NAMALWA (cell line): ENCODE results near the gene SERPINI2.

Source experiments
- DNase-seq: peaks from one replicate; pipeline ENCODE4 v3.0.0-alpha.2; 2015; ENCODE audit warnings: low spot score

SERPINI2 gene, protein sequence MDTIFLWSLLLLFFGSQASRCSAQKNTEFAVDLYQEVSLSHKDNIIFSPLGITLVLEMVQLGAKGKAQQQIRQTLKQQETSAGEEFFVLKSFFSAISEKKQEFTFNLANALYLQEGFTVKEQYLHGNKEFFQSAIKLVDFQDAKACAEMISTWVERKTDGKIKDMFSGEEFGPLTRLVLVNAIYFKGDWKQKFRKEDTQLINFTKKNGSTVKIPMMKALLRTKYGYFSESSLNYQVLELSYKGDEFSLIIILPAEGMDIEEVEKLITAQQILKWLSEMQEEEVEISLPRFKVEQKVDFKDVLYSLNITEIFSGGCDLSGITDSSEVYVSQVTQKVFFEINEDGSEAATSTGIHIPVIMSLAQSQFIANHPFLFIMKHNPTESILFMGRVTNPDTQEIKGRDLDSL

DNA sequence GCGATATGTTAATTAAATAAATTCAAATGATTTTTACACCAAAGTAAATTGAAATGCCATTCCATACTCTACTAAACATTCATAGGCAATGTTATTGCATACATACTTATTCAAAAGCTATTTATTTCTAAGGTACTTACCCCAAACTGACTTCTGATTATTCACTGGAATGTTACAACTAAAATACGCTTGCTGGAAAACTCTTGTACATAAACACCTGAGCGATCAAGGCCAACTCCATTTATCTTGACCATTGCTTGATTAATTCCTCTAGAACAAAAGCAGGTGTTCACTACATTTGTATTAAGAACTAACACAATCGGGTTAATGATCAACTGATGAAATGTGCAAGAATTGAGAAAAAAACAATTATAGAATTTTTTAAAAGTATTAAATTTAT lies at the start of gene SERPINI2:
Gene SERPINI2, minus strand, starts transcription at position 180 of the 400 bp plus-strand sequence. CDS start 2,208 bp downstream, outside the sequence.
- no peak for DNase-seq

DNA sequence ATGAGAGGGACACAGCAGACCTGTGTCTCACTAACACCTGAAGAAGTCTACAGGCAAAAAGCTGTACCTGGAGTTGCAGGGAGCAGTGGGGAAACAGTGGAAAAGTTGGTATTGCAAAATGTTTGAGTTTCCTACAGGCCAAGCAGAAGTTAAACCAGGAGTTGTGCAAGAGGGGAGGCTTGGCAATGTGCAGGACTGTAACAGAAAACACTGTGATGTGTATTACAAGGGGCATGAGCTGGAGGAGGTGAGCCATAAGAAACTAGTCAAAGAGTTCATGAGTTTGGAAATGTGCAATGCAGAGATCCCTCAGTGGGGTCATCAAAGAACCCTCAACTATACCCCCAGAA lies 47.1 kb upstream of the SERPINI2 start:
- DNase-seq, result no peak

DNA sequence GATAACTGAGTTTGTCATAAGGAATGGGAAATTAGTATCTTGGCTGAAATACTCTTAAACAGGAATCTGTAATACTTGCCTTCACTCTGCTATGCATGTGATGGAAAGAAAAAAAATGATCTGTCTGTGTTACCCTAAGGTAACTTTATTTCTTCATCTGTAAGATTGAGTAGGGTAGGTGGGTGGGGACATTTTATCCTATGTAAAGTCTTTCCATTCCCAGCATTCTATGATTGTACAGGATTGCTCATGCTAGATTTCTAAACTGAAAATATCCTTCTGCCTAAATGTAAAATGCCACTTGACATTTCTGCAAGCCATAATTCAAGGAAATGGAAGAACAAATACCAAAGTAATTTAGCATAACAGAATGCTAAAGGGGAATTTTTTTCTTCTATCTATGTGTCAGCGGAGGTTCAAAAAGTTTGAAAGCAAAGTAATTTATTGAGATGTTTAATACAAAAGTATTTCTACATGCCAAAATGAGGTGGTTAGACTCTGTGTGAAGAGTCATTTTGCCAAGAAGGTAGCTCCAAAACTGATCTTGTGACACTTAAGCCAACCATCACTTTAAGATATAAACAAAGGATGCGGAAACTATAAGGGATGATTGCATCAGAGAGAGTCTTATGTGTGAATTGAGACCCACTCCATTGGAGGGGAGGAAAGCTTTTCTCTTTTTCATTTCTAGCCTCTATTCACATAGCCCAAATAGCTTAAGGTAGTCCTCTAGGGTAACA lies 46.6 kb upstream of the SERPINI2 start:
- no peak for DNase-seq

DNA sequence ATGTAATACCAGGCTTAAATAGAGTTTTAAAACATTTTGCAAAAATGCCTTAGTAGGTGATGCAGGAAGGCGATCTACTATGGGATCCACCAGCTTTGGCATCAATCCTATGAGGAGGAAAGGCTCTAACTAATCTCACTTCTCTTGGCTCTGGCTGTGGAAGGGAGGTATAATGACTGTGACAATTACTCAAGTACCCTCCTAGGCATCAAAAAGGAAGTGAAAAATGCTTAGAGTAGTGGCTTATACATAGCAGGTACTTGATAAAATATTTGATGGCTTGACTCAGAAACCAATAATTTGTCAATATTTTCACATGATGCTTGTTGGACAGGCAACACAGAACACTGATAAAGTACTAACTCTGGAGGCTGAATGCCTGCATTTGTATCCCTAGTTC lies 34.1 kb upstream of the SERPINI2 start:
- no peak for DNase-seq

DNA sequence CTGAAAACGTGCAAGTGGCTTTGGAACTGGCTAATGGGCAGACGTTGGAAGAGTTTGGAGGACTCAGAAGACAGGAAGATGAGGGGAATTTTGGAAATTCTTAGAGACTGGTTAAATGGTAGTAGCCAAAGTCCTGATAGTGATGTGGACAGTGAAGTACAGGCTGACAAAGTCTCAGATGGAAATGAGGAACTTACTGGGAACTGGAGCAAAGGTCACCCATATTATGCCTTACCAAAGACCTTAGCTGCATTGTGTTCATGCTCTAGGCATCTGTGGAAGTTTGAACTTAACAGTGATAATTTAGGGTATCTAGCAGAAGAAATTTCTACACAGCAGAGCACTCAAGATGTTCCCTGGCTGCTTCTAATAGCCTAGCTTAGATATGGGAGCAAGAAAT lies 28.6 kb upstream of the SERPINI2 start:
- DNase-seq, result no peak

DNA sequence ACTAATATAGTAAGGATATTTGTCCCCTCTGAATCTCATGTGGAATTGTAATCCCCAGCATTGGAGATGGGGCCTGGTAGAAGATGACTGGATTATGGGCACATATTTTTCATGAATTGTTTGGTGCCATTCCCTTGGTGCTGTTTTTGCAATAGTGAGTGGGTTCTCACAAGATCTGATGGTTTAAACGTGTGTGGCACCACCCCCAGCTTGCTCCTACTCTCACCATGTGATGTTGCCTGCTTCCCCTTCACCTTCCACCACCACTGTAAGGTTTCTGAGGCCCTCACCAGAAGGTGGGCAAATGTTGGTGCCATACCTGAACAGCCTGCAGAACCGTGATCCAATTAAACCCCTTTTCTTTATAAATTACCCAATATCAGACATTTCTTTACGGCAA lies 28.1 kb upstream of the SERPINI2 start:
- DNase-seq, result no peak

DNA sequence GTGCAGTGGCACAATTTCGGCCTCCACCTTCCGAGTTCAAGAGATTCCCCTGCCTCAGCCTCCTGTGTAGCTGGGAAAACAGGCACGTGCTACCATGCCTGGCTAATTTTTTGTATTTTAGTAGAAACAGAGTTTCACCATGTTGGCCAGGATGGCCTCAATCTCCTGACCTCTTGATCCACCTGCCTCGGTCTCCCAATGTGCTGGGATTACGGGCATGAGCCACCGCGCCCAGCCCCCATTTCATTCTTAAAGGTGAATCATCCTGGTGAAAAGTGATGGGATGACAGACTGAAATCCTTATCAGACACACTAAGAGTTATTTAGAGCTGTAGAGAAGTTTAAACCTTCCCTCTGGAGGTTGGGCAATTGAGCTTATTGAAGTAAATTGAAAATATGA lies 24.1 kb upstream of the SERPINI2 start:
- DNase-seq, result no peak

DNA sequence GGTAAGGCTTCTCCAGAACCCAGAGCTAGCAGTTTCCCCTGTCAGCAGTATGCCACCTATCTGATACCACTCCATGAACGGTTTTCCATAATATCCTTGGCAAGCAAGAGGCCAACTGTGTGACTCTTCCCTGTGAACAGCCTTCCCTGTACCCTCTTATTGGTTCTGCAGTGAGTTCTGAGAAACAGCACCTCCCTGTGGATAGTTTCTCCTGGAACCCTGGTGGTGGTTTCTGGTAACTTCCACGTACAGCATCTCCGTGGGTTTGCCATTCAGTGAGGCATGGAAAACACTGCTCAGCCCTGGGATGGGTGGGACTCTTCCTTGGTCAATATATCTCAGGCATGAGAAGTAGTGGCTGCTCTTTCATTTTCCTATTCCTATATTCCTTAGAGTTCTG lies 19.4 kb upstream of the SERPINI2 start:
- DNase-seq, result peak; percentile 46

DNA sequence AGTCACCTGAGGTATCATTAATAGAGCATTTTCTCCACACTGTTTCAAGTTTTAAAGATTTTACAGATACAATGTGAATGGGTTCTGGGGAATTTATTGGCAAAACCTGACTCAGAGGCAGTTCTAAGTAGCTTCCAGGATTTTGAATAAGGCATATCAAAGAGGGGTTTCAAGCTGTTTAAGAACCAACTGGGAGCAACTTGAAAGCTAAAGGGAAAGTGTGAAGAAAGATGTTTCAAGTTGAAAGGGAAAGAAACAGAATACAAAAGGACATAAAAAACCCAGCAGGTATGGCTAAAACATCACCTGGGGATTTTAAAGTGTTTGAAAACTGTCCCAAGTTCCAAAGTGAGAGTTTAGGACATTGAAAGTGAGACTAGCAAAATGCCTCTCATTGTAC lies 17.8 kb upstream of the SERPINI2 start:
- no peak for DNase-seq

DNA sequence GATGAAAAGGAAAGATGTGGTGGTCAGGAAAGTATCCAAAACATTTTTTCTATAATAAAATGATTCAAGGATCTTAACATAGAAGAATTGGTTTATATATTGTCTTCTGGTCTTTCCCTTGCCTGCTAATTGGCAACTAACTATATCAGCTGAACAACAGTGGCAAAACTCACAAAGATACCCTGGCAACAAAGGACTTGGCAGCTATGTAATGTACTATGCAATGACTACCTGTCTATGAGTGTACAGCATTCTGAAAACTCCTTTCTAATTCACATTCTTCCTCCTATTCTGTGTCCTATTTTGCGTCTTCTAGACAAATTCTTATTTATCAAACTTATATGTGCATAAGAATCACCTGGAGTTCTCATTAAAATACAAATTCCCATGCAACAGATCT lies 15.7 kb upstream of the SERPINI2 start:
- DNase-seq, result no peak

DNA sequence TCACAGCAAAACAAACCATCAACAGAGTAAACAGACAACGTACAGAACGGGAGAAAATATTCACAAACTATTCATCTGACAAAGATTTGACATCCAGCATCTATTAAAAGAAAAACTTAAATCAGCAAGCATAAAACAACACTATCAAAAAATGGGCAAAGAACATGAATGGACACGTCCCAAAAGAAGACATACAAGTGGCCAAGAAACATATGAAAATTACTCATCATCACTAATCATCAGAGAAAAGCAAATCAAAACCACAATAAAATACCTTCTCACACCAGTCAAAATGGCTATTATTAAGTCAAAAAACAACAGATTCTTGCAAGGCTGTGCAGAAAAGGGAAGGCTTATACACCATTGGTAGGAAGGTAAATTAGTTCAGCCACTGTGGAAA lies 13.7 kb upstream of the SERPINI2 start:
- DNase-seq, result no peak

DNA sequence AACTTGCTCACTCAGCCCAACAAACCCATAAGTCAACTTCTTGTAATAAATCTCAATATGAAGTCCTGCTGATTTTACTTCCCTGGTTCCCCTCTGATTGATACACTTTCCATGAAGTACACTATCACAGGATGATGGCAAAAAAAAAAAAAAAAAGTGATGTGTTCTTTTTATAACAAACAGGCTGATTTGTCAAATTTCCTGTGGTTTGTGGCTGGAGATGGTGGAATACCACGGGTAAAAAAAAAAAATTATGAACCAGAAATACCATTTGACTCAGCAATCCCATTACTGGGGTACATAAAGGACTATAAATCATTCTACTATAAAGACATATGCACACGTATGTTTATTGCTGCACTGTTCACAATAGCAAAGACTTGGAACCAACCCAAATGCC lies 10.7 kb upstream of the SERPINI2 start:
- no peak for DNase-seq

DNA sequence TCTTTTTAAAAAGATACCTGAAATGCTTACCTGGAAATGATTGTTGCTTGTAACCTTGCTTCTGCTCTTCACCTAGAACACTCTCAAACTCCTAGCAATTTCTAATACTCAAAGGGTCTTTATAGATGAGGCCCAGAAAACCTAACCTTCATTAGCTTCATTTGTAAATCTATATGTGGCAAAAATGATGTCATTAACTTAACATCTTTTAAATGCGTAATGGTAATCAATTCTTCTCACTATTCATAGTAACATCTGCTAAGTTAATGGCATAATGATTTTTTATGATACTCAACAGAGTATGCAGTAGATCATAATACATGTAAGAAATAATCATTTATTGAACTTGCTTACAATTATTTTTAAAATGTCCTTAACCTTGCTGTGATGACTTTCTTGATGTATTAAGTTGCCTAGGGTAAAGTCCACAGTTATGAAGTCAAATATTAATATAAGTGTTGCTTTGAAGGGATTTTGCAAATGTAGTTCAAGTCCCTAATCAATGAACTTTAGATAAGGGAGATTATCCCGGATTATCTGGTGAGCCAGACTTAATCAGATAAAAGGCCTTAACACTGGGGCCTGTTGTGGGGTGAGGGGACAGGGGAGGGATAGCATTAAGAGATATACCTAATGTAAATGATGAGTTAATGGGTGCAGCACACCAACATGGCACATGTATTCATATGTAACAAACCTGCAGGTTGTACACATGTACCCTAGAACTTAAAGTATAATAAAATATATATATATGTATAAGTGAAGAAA lies 10.1 kb upstream of the SERPINI2 start:
- DNase-seq, result no peak

DNA sequence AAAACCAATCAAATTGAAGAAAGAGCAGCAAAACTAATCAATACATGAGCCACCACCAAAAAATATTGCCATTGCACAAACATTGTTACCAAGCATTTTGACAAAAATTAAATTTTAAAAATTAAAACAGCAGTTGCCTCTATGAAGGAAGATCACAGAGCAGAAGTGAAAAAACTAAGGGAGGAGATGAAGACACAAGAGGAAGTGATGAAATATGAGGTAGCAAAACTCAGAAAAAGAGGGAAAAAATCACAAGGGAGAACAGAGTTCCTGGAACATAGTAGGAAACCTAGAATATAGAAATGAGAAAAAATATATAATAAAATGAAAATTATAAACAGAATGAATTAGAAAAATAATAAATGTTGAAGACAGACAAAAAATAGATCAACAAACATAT lies 7.3 kb upstream of the SERPINI2 start:
- DNase-seq, result no peak

DNA sequence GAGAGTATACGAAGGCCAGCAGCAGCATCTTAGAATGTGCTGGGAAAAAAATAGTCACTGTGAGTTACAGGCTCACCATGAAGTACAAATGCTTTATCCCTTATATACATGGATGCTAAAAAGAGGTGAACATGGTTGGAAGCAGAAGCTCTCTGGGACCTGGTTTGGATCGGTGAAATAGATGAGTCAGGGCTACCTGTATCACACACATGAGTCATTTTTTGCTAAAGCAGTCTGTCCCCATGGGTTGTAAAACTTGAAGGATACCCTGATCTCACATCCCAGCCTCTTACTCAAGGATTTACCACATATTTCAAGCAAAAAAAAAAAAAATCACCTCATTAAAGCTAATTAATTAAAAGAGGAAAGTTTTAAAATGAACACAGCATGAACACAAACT lies 6.9 kb upstream of the SERPINI2 start:
- no peak for DNase-seq

DNA sequence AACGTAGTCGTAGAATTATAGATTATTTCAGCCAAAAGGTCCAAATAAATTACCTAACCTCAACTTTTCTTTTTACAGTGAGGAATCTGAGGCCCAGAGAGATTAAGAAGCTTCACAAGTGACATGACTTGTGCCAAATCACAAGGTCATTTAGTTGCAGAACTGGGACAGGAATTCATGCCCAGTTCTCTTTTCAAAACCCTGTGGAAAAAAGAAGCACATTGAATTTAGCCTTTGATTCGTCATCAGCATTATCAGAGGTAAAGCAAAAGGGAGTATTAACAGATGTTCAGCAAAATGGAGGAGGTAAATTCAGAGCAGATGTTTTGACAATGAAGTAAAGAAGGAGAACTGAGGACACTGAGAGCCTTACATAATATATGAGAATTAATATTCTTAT lies 4.5 kb downstream of the SERPINI2 start:
- no peak for DNase-seq

DNA sequence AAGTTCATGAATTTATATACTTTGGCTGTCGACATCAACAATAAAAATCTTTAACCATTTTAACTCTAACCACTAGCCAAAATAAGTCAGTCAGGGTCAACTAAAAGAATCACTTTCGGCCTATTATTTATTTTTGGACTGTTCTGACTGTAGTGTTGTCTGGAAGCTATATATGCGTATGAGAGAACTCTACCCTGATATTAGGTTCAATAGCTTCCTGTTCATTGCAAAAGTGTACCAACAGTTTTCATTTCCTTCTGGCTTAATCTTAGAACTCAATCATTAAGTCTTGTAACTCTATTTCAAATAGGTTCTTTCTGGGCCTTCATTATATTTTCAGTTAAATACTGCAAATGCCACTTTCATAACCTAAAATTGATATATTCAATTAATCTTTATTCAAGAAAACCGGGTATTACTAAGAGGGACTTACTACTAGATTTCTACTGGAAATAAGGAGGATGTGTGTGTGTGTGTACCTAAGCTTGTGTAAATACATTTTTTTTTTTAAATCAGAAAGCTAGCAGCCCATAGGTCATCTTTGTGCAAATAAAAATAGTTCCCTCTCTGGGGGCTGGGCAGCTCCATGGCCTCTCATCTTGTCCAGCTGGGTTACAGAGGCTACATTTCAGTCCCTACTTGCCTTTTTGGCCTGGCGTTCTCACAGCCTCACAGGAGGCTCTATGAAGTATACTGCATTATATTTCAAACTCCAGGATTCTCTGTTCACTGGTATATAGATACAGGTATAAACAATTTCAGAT lies 5.8 kb downstream of the SERPINI2 start:
- no peak for DNase-seq

DNA sequence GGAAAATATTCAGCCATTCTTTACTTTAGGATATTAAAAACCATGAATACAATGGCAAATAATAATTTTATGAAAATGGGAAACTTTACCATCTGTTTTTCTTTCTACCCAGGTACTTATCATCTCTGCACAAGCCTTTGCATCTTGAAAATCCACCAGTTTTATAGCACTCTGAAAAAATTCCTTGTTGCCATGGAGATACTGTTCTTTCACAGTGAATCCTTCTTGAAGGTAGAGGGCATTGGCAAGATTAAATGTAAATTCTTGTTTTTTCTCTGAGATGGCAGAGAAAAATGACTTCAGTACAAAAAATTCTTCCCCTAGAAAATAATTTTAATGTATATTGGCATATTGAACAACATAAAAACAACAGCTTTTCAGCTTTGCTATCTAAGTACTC lies 6.9 kb downstream of the SERPINI2 start:
- no peak for DNase-seq

DNA sequence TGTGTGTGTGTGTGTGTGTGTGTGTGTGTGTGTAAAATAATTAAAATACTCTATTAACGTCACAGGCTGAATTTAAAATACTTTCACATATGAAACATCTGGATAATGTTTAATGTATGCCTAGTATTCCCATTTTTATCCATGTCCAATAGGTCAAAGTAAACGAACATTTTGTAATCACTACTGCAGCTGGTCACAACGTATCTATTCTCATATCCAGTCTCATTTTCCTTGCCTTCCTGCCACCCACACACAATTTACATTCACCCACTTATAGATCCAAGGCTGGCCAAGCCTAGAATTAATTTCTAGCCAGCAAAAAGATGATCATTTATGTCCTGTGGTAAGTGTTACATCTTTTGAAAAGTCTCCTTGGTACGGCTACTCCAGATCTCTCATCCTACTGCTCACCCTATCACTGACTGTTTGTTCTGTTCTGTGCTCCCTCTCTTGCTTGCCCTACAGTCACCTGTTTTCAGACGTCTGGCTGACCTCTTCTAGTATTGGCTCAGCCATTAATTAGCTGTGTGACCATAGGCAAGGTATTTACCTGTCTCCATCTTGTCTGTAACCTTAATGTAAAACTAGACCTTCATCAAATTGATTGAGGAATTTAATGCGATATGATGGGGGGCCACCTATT lies 17.6 kb downstream of the SERPINI2 start:
- DNase-seq, result no peak

DNA sequence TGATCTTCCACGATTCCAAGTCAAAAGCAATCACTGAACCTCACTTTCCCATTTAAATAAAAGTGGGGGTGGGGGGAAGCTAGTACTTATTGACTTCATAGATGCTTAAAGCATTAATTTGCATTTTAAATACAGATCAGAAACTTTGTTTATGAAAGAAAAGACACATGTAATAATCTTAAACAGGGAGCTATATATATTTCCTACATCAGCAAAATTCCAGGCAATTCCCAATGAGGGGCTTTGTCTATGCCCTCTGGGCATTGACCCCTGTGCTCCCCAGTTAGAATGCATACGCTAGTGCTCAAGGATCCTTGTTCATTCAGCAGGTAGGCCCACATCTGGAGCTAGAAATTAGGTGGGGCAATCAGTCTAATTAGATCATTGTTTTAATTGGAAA lies 20.0 kb downstream of the SERPINI2 start:
- DNase-seq, result no peak

DNA sequence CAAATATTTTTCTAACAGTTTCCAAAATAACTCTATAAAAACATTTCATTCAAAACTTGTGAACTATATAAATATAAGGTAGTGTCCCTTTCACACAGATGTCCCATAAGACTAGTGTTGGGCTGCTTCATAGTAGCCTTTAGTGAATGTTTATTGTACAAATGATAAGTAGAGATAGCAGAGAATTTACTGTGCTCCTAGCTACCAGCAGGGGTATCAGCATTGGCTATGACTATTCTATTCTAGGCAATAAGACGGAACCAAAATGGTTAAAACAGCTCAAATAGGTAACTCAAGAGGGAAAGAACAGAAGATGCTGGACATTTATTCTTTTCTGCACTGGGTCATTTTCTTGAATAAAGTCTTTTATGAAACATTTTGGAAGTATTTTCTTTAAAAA lies 22.6 kb downstream of the SERPINI2 start:
- no peak for DNase-seq

DNA sequence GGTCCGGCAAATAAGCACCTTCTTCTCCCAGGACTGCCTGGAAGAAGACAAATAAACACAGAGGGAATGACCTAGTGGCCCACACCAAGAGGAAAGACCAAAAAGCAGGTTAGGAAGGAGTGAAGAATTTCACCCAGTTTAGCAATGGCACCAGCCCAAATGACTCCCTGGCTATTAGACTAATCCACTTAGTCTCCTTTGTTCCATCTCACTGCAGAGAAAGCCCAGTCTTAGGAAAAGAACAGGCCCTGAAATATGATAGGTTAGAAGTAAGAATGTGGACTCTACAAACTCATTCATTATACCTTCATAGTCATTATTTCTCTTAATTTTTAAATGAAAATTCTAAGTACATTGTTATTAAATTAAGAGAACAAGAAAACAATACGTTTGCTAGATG lies 23.2 kb downstream of the SERPINI2 start:
- DNase-seq, result no peak
